GM19025 (cell line): Measurements from ENCODE around the gene ELK4.

ENCODE experiments used
- ATAC-seq: cut with Tn5 transposase; IDR thresholded peaks from one replicate; pipeline ENCODE4 v1.9.1; 2021; ENCODE audit warnings: mild to moderate bottlenecking, low read depth, moderate library complexity; ENCODE audit not compliant: unreplicated experiment

The ELK4 gene

DNA sequence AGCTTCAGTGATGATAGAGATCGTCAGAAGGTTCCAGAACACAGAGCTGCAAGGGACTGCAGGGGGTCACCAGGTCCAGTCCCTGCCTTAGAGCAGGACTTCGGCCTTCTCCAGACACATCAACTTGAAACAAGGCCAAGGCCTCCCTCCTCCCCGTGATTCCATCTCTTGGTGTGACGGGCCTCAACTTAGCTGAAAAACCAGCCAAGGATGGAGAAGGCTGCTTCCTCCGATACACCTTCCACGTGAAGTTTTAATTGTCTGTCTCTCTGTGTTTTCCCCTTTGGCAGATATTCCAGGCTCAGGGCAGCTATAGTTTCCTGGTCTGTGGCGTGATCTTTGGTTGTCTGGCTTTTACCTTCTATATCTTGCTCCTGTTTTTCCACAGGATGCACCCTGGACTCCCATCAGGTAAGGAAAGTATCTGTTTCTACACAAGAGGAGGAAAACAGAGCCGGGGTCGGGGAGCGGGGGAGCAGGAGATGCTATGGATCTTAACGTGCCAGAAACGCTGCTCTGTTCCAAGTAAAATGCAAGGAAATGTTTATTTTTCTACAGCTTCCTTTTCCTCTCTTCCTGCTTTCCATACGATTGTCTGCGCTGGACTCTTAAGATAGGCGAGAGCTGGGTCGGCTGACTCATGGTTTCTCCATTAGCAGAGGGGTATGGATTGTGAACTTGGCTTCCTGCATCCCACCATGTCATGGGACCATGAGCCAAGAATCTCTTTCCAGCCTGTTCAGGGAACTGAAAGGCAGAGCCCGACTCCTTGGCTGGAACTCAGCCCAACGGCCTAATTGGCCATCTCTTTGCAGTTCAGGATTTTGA lies 32.8 kb downstream of the ELK4 start:
- ATAC-seq = no peak

DNA sequence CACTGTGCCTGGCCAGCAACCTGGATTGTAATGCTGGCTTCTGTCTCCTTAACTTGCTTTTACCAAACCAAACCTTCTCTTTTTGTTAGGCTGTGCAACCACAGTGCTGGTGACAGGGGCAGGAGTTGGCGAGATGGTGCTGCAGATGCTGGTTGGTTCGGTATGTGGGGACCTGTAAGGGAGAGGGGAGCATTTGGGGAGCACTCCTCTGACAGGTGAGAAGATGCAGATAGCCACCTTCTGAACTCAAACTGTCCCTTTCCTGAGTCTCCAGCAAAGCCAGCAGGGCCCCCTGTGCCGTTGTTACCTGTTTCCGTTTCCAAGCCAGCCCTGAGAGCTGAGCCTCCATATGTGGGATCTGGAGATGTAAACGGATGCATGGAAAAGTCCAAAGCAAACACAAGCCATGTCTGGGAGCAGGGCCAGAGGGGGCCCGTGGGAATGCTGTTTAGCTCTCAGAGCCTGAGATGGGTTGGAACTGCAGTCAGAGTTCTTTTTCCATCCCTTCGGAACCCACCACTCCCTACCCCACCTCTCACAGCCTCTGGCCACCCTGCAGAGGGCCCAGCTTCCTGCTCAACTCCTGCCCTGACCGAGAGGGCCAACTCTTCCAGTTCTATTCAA lies 34.0 kb downstream of the ELK4 start:
- no peak for ATAC-seq

DNA sequence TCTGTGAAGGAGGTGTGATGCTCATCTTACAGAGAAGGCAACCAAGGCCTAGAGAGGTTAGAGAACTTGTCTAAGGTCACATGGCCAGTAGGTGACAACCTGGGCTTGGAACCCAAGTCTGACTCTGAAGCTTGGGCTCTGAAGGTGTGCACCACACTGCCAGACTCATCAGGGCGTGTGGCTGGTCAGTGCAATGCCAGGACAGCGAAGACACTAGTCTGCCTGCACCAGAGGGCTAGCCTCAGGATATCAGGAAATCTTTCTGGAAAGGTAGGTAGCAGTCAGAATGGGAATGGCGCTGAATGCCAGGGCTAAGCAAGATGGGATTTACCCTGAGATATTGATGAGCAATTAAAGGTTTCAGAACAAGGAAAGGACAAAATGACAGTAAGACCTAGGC lies 34.9 kb downstream of the ELK4 start:
- ATAC-seq = no peak

DNA sequence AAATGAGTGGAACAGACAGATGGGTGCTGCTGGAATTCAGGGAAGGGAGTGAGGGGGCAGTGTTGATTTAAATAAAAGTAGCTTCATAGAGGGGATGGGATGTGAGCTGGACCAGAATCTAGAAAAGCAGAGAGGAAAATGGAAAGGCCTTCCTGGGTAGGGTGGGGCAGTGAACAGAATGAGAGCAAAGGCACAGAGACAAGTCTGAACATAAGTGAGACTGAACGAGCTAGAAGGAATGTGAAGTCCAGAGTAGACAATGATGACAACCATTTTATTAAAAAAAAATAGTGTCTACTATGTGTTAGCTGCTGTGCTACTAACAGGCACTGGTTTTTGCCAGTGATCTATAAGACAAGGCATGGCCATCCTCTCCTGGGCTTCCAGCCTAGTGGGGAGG lies 36.0 kb downstream of the ELK4 start:
- ATAC-seq = no peak

DNA sequence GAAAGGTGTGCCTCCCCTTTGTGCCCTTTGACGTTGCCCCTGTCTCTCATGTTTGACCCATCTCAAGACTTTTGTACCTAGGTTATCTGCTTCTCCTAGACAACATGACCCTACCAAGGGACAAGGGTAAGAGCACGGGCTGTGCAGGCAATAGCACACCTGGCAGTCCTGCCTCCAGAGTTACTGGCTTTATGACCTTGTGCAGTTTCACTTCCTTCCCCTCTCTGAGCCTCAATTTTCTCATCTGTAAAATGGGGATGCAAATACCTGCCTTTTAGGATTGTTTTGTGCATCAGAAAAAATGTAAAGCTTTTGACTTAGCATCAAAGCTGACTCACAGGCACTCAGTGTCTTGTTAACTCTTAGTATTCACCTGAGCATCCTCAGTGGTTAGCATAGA lies 36.4 kb downstream of the ELK4 start:
- no peak for ATAC-seq

DNA sequence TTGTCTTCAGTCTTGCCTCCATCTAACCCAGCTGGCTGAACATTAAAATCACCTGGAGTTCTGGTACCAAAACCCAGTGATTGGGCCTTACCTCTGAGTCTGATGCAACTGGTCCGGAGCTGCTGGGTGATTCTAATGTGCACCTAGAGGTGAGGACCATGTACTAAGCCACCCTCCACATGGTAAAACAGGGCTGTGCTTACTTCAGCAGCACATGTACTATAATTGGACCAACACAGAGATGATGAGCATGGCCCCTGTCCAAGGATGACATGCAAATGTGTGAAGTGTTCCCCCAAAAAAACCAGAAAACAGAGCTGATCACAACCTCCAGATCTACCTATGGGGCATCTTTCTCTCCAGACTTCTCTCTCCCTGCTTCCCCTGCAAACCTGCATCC lies 37.0 kb downstream of the ELK4 start:
- ATAC-seq = no peak

DNA sequence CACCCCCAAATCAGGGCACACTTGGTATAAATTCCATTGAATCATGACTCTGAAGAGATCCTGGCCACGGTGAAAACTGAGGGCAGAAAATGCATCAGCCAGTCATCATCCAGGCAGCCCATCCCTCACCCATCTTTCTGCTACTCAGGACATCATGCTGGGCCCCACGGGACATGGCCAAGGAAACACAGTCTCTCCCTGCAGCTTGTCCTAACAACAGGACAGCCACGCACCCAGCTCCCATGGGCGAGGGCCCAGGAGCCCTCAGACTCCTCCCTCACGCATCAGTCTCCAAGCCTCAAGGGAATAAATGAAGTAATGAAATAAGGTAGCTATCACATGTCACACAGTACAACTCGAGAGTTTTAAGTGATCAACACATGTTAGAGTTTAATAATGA lies 37.8 kb downstream of the ELK4 start:
- ATAC-seq = no peak

DNA sequence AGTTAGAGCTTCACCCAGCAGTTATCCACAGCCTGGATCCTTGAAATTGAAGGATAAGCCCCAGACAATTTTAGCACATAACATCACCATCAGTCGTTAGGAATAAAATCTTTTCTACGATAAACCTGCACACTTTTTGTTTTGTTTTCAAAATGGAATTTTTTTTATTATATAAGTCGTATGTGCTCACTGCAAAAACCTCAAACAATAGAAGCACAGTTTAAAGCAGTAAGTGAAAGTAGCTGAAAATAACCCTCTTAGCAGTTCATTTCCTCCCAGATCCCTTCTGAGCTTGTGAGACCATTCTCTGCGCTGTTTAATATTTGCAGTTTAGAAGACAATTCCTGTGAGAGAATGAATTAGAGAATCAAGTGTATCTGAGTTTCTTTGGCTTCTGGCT lies 38.3 kb downstream of the ELK4 start:
- no peak for ATAC-seq

DNA sequence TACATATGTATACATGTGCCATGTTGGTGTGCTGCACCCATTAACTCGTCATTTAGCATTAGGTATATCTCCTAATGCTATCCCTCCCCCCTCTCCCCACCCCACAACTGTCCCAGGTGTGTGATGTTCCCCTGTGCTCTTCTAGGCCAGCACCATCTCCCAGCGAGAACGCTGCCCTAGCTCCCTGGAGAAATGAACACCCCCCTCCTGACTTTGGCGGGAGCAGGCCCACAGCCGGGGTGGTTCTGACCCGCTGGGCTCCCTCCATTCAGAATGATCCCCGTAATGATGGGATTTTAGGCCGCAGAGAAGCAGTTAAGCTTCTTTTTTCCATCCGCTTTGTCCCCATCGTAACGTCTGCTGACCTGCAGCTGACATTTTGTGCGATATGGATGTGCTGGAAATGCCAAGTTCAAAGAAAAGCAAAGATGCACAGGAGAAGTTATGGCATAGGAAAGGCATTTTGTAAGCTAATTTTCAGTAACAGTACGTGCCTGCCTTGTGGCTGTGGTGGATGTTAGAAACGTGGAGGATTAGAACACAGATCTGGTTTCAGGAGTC lies 39.3 kb downstream of the ELK4 start:
- no peak for ATAC-seq

DNA sequence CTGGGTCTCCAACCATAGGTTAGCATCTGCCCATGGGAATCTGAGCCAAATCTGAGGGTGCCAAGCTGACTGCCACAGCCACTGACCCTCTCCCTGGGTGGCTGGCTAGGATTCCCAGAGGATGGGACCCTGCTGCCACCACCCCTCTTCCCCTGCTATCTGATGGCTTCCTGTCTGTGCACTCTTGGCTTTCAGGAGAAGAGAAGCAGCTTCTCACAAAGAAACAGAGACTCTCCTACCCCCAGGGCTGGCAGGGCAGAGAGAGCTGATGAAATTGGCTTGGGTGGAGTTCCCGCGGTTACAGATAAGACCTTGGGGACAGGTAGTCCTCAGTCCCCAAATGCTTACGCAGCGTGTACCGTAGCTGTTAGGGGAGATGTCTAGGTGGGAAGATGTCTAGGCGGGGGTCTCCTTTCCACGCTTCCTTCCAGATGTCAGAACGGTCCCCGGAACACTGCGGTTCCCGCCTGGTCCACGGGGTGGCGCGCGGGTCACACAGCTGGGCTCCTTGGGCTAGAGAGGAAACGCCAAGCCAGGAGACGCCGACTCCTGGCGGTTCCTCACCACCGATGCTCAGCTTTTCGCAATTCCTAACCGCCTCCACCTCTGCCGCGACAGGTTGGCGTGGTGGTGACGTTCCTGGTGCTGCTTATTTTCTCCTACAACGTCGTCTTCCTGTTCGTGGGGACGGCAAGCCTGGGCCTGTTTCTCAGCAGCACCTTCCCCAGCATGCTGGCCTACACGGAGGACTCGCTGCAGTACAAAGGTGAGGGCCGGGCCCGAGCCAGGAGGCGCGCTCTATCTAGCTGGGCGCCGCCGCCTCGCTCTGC lies 40.1 kb downstream of the ELK4 start:
- peak; percentile 66 for ATAC-seq

DNA sequence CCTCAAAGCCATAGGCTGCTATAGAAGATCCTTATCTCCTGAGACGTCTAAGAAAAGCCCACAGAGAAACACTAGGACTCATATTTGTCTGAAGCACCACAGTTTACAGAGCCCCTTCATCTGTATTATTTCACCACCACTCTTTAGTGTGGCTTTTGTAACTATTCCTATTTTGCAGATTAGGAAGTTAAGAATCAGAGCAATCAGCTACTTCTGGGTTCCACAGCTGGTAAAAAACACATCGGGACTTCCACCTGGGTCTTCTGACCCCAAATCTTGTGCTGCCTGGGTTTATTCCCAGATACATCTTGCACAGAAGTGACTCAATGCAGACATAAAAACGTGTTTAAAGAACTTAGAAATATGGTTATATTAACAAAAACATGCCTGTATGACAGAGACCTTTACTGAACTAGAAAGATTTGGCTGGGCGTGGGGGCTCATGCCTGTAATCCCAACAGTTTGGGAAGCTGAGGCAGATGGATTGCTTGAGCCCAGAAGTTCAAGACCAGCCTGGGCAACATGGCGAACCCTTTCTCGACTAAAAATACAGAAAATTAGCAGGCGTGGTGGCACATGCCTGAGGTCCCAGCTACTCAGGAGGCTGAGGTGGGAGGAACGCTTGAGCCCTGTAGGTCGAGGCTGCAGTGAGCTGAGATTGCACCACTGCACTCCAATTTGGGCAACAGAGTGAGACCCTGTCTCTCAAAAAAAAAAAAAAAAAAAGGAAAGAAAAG lies 40.9 kb downstream of the ELK4 start:
- no peak for ATAC-seq

DNA sequence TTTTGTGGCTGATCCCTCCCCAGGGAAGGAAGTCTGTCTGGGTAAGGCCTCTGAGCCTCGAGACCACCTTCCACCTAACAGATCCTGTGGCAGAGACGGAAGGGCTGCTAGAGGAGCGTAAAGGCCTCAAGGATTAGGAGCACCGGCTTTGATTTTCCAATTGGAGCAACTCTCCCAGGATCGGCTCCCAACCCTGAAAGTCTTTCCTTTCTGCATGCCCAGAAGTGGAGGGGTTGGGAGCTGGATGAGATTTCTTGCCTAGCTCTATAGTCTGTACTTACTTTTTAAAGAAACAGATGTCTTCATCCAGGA lies 41.4 kb downstream of the ELK4 start:
- no peak for ATAC-seq

DNA sequence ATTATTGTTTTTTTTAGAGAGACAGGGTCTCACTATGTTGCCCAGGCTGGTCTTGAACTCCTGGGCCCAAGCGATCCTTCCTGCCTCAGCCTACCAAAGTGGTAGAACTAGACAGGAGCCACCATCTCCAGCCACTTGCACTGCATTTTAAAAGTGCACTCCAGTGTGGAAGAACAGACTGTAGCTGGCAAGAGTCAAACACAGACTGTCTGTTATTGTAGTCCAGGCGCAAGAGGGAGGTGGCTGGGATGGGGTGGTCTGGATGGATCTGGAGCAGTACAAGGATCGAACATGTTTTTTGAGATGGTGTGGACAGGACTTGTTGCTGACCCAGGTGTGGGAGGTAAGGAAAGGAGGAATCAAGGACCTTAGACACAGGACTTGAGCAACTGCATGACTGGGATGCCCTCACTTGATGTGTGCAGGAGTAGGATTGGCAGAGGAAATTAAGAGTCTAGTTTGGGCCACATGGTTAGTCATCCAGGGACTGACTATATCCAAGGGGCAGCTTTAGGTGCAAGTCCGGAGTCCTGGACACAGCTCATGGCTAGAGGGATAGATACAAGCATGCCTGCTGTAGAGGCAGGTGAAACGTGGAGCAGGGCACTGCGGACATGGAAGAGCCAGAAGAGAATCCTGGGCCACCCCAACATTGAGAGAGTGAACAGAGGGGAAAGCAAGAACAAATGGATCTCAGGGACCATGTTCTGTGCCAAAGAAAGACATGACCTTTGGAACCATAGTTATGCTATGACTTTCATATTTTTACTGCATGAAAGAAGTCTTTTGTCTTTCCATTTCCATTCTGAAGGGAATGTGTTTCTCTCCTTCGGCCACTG lies 42.0 kb downstream of the ELK4 start:
- ATAC-seq = no peak

DNA sequence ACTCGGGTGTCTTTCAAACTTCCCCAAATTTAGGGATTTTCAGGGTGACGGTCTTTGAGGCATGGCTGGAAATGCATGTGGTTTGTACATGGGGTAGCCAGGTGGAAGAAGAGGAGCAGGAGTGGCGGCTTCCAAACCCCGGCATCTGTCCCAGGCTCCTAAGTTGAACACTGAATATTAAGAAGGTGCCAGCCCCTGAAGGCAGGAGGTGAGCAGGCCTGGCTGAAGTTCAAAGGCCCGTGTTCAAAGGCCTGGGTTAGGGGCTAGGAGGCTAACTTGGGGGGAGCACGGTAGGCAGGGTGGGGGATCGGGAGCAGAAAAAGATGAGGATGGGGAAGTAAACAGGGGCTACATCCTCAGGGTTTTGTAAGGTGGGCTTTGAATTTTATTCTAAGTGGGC lies 42.8 kb downstream of the ELK4 start:
- no peak for ATAC-seq

DNA sequence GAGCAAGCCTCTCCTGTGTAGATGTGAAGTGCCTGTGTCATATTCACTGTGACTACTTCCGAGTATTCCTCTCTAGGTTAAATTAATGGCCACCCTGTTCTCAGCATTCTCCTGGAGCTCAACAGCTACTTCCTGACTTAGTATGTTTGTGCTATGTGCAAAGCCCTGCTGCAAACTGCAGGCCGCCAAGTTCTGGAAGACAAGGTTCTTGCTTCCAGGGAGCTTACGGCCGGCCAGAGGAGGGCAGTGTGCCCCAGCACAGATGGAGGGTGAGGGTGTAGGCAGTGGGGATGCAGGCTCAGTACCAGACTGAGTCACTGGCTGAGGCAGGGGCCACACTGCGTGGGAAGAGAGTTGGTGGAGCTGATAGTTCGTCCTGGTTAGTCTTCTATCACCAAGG lies 43.2 kb downstream of the ELK4 start:
- no peak for ATAC-seq

DNA sequence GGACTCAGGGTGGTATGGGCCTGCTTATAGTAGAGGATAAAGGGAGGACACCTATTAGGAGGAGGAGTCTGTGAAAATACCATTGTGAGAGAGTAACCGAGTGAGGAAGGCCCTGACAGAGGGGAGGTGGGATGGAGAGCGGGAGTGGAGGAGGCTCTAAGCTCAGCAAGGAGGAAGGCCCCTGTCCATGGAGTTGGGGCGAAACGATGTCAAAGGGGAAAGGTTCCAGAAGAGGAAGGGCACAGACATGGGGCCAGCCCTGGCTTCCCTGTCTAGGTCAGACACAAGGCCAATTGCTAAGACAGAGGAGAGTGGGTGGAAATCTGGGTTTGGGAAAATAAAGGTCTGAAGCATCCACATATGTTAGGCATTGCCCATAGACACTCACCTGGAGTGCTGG lies 44.2 kb downstream of the ELK4 start:
- ATAC-seq = no peak

DNA sequence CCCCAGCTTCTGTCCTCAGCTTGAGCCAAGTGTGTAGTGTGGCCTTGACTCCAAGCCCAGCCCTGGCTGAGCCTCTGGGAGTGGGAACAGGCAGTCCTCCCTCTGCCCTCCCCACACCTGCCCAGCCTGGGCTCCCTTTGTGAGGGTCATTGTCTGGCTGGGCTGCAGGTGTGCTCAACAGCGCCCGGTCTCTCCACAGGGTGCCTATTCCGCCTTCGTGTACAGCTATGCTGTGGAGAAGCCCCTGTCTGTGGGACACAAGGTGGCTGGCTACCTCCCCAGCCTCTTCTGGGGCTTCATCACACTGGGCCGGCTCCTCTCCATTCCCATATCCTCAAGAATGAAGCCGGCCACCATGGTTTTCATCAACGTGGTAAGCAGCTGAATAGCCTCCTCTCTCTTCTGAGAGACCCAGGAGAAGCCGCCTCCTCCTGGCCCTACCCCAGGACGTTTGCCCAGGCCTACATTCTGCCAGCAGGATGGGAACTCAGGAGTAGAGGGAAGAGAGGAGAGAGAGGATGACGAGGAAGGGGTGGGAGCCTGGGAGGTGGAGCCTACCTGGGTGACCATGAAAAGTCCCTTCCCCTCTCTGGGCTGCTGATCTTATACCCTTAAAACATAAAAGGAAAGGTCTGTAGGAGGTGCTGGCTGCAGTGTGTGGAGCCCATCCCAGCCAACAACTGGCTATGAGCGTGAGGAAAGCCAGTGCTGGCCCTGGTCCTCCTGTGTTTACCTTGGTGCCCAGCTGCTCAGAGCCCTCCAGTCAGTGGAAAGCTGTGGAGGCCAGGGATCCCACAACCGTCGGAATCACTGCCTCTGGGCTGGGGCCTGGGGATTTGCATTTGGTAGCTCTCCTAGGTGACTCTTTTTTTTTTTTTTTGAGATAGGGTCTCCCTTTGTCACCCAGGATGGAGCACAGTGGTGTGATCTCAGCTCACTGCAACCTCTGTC lies 45.7 kb downstream of the ELK4 start:
- no peak for ATAC-seq

DNA sequence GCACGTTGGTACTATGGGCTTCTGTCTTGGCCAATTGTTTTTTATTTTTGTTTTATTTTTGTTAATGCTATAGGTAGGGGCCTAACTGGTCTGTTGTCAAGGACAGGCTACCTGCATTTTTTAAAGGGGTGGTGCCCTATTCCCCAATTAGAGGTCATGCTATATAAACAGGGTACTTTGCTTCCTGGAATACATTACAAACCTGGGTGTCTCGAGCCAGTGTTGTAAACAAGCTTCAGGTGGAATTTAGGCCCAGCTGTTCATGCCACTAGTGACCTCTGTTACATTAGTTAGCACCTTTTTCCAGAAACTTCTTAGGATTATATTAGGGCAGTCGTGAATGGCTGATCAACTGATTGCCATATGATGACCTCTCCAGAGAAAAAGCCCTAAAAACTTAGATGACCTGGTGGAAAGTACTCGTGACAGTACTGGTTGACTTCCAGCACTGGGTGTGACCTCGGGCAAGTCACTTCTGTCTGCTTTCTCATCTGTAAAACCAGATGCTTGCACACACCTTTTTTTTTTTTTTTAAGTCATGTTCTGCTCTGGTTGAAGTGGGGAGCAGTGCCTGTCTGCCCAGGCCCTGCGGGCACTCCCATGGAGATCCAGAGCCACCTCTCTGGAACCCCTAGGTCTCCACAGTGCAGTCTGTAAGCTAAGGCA lies 46.5 kb downstream of the ELK4 start:
- no peak for ATAC-seq
